ENCODE results near the gene AGAP3.

Gene AGAP3

DNA sequence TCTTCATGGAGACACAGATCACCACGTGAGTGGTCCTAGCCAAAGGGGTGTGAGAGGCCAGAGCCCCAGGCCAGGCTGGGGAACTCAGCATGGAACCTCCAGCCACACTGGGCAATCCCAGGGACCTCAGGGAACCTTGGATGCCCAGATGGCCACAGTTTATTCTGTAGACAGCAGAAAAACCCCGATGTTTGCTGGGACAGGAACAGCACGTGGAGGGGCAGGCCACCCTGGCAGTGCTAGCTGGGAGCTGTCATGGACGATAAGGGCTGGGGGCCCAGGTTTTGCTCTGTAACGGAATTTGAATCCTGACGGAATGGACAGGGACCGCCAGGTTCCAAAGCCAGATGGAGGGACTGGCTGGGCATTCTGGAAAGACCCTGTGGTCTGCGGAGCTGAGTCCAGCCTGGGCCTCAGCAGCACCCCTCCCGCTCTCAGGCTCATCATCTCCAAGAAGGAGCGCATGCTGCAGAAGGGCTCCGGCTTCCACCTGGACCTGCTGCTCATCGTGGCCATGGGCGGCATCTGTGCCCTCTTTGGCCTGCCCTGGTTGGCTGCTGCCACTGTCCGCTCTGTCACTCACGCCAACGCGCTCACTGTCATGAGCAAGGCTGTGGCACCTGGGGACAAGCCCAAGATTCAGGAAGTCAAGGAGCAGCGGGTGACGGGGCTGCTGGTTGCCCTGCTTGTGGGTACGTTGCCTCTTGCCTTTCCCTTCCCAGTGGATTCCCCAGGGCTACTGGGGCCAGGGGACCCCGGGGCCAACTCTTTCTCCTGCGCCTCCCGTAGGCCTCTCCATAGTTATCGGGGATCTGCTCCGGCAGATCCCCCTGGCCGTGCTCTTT is 11.2 kb upstream of the AGAP3 start:
- no peak for DNase-seq

DNA sequence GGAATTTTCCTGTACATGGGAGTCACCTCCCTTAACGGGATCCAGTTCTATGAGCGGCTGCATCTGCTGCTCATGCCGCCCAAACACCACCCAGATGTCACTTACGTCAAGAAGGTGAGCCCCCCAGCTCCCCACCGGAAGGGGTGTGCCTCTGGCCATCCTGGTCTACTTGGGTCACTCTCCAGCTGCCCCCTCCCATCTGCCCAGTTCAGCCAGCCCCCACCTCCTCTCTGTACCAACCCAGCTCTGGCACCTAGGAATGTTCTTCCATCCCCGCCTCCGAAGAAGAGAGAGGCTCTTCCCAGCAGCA is 10.7 kb upstream of the AGAP3 start:
- DNase-seq = no peak

DNA sequence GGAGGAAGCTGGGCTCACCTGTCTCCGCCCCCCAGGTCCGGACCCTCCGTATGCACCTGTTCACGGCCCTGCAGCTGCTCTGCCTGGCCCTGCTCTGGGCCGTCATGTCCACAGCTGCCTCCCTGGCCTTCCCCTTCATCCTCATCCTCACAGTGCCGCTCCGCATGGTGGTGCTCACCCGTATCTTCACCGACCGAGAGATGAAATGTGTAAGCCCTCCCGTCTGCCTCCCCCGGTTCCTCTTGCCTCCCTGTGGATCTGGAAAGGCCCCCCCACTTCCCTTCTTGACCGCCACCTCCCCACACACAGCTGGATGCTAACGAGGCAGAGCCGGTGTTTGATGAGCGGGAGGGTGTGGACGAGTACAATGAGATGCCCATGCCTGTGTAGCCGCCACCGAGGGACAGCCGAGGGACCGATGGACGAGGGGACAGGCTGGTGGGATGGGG is 10.3 kb upstream of the AGAP3 start:
- no peak for DNase-seq

DNA sequence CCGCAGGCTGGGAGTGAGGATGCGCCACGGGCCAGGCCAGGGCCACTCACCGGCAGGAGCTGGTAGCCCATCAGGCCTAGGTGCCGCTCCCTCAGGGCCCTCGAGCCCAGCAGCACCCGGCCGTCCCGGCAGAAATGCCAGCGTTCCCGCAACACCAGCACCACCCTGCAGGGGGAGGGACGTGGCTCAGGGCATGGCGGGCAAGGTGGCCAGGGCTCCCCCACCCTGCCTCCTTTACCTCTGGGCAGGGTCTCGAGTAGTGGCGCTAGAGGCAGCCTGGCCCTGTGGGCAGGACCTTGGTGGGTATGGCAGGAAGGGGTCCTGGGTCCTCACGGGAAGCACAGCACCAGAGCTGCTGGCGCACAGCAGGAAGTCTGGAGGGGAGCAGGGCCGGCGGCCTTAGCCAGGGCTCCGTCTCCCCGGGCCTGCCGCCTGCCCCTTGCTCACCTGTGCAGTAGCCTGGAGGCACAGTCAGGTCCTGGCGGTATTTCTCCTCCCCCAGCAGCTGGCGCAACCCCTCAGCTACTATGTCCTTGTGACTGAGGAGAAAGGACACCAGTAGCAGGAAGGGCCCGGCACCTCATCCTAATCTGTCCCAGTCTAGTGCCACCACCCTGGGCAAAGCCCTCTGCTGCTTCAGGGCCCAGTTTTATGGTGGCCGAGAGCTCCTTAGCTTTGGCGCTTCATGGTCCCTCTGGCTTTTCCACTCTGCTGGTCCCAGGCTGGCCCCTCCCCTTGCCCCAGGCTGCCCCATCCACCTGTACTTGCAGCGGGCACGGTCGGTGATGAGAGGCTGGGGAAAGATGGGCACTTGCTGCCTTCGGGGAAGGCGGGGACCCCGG is 9.2 kb upstream of the AGAP3 start:
- no peak for DNase-seq

DNA sequence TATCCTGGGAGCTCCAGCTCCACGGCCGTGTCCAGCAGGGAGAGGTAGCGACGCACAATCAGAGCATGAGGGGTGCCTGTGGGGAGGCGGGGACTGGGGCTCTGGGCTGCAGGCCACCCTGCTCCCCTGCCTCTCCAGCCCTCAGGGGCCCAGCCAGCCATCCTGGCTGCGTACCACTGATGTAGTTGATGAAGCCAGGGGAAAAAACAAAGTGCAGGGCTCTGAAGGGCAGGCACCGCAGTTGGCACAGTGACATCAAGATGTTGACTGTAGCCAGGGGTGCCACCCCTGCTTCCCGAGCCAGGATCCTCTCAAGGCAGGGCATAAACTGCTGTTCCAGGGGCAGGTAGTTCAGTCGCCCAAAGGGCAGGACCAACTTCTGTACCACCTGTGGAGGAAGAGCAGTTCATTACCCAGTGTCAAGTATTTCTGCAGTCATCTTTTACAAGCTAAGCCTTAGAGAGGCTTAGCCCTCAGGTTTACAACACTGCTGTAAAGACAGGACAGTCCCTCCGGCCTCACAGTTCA is 8.5 kb upstream of the AGAP3 start:
- DNase-seq = no peak

DNA sequence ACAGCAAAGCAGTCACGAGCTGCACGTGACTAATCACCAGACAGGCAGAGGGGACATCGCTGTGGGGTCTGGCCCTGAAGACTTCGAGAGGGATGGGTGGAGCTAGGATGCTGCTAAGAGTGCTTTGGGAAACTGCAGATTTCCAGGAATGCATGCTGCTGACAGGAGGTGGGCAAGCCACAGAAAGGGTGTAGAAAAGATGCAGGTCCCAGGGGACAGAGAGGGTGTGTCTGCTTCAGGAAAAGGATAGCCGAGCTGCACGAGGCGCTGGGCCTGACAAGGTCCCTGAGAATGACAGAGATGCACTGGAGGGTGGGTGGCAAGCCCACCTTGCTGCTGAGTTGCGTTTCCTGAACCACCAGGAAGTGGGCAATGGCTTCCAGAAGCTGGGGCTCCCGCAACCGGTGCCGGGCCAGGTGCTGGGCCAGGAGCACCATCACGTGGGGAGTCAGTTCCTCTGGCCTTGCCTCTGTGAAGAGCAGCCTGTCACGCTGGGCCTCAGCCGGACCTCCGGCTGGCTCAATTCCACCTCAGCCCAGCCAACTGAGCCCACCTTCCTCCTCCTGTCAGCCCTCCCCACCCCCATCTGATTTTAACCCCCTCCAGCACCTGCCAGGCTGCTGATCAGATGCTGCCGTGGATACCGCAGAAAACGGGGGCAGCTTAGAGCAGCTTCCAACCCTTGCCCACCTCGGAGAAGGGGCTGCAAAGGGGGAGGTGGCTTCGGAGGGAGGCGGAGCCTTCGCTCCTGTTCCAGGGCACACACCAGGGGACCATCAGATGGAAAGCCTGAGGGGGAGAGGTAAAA is 7.8 kb upstream of the AGAP3 start:
- DNase-seq = no peak

DNA sequence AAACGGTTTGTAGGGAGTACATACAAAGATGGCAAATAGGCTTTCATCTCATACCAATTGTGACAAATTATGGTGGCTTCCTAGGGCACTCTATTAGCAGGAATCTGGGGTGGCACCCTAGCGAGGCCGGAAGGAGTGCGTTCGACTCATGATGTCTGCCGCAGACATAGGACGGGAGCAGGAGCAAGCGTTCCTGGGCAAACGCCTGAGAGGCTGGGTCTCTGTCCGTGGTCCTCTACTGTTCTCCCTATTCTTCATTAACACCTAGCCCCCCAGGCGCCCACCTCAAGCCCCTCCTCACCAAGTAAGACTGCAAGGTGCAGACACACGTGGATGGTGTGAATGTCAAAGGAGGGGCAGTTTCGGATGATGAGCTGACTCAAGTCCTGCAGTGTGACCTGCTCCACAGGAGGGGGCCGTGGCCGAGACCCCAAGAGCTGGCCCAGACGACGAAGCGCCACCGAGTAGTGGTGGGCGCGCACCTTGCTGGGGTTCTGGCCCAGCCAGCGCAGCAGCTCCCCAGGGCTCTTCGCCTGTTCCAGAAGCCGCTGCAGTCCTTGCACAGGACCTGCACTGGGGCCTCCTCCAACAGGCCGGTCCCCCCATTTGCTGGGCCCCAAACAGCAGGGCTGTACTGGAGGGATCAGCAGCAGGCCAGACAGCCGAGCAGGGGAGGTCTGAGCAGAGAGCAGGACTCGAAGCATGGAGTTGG is 6.9 kb upstream of the AGAP3 start:
- DNase-seq = no peak

DNA sequence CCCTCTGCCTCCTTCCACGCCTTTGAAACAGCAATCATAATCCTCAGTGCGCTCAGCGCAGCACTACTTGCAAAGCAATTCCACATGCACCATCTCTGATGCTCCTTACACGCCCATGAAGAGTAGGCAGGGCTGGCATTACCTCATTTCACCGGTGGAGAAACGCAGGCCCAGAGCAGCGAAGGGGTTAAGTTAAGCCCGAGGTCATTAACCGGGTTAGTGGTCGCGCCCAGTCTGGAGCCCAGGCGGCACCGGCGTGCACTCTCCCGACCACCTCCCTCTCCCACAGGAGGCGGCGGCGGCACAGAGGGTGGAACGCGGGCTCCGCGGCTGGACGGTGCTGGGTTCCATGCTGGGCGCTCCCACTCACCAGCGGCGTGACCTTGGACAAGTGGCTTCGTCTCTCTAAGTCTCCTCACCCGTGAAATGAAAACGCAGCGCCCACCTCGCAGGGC is 6.2 kb upstream of the AGAP3 start:
- no peak for DNase-seq

DNA sequence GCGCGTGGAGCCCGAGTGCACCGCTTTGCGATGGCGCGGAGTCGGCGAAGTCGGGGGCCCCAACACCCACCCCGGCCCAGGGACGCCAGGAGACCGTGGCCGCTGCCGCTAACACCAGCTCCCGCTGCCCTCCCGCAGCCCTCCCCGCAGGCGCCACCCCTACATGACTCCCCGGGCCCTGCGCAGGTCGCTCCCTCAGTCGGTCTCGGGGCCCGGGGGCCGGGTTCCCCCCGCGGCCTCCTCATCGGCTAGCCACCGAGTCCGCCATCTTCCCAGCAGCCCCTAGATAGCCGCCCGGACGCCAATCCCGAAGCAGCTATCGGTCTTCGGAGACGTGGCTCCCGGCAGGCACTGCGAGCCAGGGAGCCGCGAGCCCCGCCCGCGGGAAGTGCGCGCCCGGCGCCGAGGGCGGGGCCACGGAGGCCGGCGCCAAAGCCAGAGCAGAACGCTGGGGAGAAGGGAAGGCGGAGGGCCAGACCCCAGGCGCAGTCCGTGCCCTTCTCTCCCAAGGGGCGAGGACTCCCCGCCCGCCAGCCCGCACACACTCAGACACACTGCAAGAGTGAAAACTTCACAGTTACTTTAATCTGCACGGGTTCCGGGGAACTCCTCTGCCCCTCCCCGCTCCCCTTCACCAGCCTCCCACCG is 5.6 kb upstream of the AGAP3 start, which contains the start of gene FASTK:
FASTK (minus strand) TSS at position 288 of the 648 bp plus-strand sequence; CDS start at position 245, 43 bp downstream.
- DNase-seq = peak; percentile 93

DNA sequence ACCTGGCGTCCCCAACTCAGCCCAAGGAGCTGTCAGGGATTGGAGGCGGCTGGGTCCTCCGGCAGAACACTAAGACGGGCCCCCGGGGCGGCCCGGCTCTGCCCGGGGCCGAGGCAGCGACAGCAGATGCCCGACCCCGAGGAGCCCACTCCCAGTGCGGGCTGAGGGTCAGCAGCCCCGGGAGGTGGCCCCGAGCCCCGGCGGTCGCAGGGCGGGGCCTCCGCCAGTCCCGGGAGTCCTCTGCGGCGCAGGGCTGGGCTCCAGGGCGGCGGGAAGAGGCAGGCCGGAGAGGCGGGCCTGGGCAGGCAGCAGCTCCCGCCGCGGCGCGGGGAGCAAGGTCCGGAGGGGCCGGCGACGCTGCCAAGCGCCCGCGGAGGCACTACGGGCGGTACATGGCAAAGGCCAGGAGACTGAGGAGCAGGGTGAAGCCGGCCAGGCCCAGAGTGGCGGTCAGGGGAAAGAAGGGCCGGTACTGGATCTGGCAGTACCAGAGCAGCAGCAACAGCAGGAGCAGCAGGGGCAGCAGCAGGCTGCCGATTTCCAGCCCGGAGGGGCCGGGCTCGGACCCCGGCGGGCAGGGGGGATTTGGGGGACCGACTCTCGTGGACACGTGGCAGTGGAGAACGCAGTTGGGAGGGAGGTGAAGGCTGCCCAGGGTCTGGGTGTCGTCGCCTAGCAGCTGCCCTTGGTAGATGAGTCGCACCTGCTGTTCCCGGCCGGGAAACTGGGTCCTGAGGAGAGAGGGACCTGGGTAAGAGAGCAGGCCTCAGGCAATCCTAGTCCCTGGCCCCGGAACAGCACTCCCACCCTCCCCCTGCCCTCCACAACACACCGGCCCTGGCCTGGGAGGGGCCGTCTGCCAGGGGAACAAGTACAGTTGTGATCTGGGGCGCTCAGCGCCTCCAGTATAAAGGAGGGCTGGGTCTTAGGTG is 4.8 kb upstream of the AGAP3 start:
- no peak for DNase-seq

DNA sequence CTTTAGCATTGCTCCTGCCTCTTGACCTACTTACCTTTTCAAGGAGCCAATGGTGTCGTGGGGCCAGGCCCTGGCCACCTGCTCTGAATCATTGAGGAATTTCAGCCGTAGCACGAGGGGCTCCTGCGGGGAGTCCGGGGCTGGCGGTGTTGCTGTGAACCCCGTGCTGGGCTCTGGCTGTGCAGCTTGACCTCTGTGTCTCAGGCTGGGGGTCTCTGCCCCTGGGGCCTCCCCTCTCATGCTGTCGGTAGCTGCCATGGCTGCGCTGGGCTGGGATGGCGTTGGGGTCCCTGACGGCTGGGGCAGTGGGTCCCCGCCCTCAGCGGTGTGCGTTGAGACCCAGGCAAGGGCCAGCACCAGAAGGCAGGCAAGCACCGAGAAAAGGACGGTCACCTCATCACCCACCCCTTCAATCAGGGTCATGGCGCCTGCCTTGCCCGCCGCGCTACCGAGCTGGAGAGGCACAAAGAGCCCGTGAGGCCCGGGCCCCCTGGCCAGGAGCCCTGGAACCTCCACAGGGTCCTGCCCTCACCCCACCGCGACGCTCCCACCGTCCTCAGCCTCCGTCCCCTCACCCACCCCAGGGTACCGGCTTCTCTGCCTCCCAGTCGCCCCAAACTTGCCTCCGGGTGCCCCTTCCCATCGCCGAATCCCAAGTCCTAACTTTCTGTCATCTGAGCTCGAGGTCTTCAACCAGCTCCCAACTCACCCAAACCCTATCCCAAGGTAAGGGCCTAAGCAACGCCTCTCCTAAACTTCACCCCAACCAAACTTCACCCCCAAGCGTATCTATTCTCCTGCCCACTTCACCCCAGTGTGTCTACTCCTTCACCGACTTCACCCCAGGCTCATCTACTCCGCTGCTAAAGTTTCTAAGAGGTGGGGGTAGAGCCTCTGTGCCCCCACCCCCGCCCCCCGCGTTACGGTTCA is 3.9 kb upstream of the AGAP3 start:
- DNase-seq = no peak

DNA sequence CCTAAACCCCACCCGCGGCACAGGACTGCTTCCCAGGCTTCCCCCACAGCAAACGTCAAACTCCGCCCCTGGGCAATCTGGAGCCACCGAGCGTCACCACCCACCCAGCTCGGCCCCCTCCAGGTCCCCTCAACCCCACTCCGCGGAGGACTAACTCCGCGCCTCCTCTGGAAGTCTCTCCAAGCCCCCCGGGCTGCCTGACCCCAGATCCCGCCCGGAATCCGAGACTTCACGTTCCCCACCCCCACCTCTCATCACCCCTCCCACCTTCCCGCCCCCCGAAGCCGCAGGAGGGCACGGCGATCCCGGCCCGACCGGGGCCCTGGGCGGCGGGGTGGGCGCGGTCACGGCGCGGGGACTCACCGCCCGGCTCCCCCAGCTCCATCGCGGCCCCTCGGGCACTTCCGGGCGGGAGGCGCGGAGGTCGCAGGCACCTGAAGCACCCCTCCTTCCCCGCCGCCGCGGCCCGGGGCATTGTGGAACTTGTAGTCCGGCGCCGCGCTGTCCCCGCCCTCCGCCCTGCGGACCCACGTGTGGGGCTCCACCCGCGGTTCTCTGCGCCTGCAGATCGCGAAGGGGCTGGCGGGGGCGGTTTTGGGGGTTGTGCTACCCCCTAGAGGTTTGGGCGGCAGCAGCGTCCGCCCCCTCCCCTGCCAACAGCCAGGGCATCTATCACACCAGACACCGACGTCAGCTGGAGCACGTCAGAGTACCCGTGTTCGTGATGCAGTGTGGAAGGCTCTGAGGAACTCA is 3.0 kb upstream of the AGAP3 start, which contains the start of gene TMUB1:
TMUB1 (minus strand) TSS at position 423 of the 753 bp plus-strand sequence. CDS start 930 bp downstream, outside the sequence.
- DNase-seq = peak; percentile 77

DNA sequence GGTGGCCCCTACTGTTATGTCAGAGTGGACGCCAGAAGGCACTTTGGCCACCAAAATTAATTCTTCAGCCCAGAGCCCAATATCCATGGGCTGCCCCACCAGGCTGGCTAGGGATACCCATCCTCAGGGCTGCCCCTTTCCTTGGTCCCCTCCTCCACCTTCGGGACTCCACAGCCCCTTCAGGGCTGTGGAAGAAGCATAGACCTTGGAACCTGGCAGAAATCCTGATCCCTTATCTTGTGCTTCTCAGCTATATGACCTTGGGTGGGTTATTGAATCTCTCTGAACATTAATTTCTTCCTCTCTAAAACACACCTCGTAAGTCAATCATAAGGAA is 2.5 kb upstream of the AGAP3 start:
- DNase-seq = no peak

DNA sequence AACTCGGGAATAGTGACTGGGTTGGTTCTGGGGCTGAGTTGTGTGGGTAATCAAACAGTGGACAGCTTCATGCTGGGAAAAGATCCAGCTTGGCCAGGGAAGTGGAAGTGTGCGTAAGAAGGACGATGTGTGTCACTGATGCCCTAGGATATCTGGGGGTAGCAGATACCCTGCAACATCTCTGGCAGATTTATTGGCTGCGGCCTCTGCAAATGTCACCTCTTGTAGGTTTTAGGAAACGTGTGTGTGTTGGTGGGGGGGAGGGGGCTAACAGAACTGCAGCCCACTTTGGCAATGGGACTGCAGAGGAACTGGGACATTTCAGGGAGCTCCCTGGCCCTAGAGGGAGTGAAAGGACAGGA is 965 bp upstream of the AGAP3 start:
- no peak for DNase-seq

DNA sequence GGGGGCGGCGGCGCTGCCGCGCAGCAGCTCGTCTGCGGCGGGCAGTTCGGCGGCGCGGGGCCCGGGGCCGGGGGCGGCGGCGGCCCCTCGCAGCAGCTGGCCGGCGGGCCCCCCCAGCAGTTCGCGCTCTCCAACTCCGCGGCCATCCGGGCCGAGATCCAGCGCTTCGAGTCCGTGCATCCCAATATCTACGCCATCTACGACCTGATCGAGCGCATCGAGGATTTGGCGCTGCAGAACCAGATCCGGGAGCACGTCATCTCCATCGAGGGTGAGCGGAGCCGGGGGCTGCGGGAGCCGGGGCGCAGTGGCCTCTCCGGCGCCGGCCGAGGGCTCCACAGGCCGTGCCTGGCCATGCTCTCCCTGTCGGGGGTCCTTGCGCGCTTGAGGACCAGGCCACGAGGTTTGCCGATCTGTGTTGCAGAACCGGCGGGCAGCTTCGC is 548 bp downstream of the AGAP3 start:
- DNase-seq = peak; percentile 50

DNA sequence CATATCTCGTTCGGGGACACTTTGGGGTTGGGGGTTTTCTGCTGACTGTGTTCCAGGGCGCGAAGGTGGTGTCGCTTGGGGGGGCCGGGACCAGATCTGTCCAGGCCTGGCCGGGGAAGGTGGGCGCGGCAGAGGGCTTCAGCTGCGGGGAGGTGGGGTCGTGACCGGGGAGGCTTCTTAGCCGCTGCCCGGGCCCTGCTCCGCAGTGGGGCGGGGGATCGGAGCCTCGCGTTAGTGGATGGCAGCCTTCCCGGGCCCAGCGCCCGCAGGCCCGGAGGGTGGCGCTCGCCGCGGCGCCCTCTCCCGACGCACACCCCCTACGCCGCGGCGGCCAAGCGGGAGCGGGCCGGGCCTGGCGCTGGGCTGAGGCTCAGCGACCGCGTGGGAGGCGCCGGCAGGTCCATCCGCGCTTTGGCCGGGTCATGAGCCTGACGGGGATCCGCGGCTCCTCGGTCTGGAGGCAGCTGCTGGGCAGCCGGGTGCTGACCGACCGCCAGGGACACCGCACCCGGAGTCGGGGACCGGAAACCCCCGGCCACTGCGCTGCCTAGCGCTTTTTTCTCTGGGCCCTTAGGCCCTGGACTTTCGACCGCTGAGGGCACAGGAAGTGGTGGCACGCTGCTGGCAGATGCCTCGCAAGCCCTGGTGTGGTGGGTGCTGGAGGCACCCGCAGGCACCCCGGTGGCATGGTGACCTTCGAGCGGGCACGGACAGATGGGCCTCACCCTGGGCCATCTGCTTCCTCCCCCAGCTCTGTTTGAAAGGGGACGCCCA is 1.2 kb downstream of the AGAP3 start:
- DNase-seq = peak; percentile 42

DNA sequence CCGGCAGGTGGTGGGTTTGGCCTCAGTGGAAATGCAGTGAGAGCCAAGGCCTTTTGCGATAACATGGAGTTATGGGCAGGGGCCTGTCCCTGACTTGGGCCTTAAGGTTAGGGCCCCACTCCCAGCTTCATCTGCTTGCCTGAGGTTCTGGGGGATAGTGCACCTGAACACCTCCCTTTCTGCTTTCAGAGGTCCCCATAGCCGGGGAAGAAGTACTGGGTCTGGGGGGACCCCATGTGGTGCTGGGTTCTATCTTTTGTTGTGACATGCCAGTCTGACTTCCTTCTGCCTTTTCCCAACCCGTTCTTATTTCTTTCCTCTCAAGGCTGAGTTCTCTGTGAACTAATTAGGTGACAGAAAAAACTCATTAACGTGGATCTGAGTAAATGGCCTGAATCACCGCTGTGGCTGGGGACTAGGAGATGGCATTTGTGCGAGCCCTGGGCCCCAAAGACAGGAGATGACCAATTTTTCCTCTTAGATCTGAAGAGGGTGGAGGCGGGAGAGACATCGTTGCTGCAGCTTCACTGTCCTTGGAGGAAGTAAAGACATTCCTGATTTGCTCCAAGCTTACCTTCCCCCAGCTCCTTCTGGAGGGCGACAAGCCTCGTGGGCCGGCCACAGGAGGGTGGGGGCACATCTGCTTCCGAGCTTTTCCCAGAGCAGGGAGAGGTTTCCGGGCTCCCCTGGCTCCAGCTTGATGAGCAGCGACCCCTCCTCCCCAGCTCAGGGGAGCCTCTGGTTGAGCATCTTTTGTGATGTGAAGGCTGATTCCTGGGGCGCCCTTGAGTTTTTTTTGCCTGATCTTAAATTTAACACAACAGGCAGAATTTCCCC is 2.0 kb downstream of the AGAP3 start:
- no peak for DNase-seq
